Gastrocnemius medialis (tissue), 4 donors: ENCODE data around the gene AGAP1.

Source experiments
- POLR2A ChIP-seq, 2 donors: fragments of 450-650 bp; IDR thresholded peaks; one replicate each; pipeline ENCODE4 v1.6.1; 2017; ENCODE audit warnings: antibody characterized with exemption in 2 of 2, mild to moderate bottlenecking in 2 of 2, moderate library complexity in 2 of 2
- TF ChIP-seq, protein P1 (sequence below), 5 experiments: fragments of 450-650 bp in 3 of 5; fragments of 200-600 bp in 2 of 5; sonication (generic) in 2 of 5; IDR thresholded peaks in 4 of 5; conservative IDR thresholded peaks in 1 of 5; 1 replicate in 4 of 5; 2 replicates in 1 of 5; pipeline ENCODE4 v1.5.1; 2016 to 2019; ENCODE audit warnings: antibody characterized with exemption in 5 of 5, mild to moderate bottlenecking in 3 of 5, moderate library complexity in 3 of 5

DNA sequence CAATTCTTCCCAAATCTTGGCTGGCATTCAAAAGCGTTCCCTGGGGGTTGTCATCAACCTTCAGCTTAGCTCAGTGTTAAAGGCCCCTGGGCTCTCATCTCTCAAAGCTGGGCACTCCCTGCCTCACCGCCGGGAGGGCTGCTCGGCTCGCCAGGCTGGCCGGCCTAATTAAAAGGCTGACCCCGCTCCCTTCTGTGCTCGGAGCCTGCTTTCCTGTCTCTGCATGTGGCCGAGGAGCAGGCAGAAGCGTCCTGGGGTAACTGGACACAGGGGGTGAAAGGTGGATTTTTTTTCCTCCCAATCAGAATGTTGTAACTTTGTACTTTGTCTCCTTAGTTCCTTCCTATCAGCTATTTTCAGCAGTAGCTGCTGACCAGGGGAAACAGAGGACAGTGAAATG is 443.2 kb downstream of the AGAP1 start:
- TF ChIP-seq POLR2A (IDR thresholded peaks at IDR 0.05), result no peak
- TF ChIP-seq, protein P1, sequence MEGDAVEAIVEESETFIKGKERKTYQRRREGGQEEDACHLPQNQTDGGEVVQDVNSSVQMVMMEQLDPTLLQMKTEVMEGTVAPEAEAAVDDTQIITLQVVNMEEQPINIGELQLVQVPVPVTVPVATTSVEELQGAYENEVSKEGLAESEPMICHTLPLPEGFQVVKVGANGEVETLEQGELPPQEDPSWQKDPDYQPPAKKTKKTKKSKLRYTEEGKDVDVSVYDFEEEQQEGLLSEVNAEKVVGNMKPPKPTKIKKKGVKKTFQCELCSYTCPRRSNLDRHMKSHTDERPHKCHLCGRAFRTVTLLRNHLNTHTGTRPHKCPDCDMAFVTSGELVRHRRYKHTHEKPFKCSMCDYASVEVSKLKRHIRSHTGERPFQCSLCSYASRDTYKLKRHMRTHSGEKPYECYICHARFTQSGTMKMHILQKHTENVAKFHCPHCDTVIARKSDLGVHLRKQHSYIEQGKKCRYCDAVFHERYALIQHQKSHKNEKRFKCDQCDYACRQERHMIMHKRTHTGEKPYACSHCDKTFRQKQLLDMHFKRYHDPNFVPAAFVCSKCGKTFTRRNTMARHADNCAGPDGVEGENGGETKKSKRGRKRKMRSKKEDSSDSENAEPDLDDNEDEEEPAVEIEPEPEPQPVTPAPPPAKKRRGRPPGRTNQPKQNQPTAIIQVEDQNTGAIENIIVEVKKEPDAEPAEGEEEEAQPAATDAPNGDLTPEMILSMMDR (IDR thresholded peaks at IDR 0.05 in 4 of 5, conservative IDR thresholded peaks at IDR 0.05 in 1 of 5), result no peak
